ENCODE measurements around the gene SLC26A6.

The SLC26A6 gene

GRCh38 chr3:48625600-48625999 lies 9.7 kb downstream of the SLC26A6 start:
- no peak for DNase-seq (ENCODE audit: low read depth in 2 of 2)
- no peak for TF ChIP-seq CTCF (IDR thresholded peaks at IDR 0.05; ENCODE audit: low read depth, low read length)

GRCh38 chr3:48624767-48625166 lies 10.5 kb downstream of the SLC26A6 start:
- no peak for TF ChIP-seq CTCF (IDR thresholded peaks at IDR 0.05; ENCODE audit: low read depth, low read length)
- H3K4me3 ChIP-seq (replicated peaks in 1 of 2; ENCODE audit: low read depth in 2 of 2, low read length in 2 of 2): no peak overlapping the region
- DNase-seq (ENCODE audit: low read depth in 2 of 2): no peak

More at GRCh38 chr3:48625600-48625999, 9.7 kb downstream of the SLC26A6 start:
- H3K4me3 ChIP-seq (replicated peaks in 1 of 2; ENCODE audit: low read depth in 2 of 2, low read length in 2 of 2): no peak overlapping the region

GRCh38 chr3:48623851-48624547 lies 11.3 kb downstream of the SLC26A6 start:
- H3K4me3 ChIP-seq (replicated peaks in 1 of 2; ENCODE audit: low read depth in 2 of 2, low read length in 2 of 2): no peak overlapping the region
- TF ChIP-seq CTCF (IDR thresholded peaks at IDR 0.05; ENCODE audit: low read depth, low read length): no peak
- DNase-seq (ENCODE audit: low read depth in 2 of 2): no peak

- DNase-seq (ENCODE audit: low read depth in 2 of 2): no peak
- H3K4me3 ChIP-seq (replicated peaks in 1 of 2; ENCODE audit: low read depth in 2 of 2, low read length in 2 of 2): no peak within 1 kb of the TSS
- TF ChIP-seq CTCF (IDR thresholded peaks at IDR 0.05; ENCODE audit: low read depth, low read length): no peak
Measured at GRCh38 chr3:48621461-48621869, 13.8 kb downstream of the SLC26A6 start, which contains the start of gene TMEM89. Gene TMEM89 (minus strand): TSS chr3:48621769. CDS start chr3:48621756, 13 bp downstream.

GRCh38 chr3:48619541-48620524 lies 15.4 kb downstream of the SLC26A6 start:
- H3K4me3 ChIP-seq (replicated peaks in 1 of 2; ENCODE audit: low read depth in 2 of 2, low read length in 2 of 2): no peak overlapping the region
- DNase-seq (ENCODE audit: low read depth in 2 of 2): no peak
- no peak for TF ChIP-seq CTCF (IDR thresholded peaks at IDR 0.05; ENCODE audit: low read depth, low read length)

- TF ChIP-seq CTCF (IDR thresholded peaks at IDR 0.05; ENCODE audit: low read depth, low read length): no peak
- DNase-seq (ENCODE audit: low read depth in 2 of 2): peak in 1 of 2 donors; percentile 48
- no peak overlapping the region for H3K4me3 ChIP-seq (replicated peaks in 1 of 2; ENCODE audit: low read depth in 2 of 2, low read length in 2 of 2)
Measured at GRCh38 chr3:48617559-48617958, 17.7 kb downstream of the SLC26A6 start.

Measured in cardiac fibroblast (primary cell).